SH-SY5Y (cell line): ENCODE measurements around the gene TANC1.

Experiments used
- GATA2 ChIP-seq: IDR thresholded peaks from 2 replicates; pipeline ENCODE4 v1.6.1; 2011; ENCODE audit warnings: mild to moderate bottlenecking, low read depth, low read length
- GATA3 ChIP-seq: IDR thresholded peaks from 2 replicates; pipeline ENCODE4 v1.6.1; 2011; ENCODE audit warnings: low read depth, mild to moderate bottlenecking, low read length, moderate library complexity

DNA sequence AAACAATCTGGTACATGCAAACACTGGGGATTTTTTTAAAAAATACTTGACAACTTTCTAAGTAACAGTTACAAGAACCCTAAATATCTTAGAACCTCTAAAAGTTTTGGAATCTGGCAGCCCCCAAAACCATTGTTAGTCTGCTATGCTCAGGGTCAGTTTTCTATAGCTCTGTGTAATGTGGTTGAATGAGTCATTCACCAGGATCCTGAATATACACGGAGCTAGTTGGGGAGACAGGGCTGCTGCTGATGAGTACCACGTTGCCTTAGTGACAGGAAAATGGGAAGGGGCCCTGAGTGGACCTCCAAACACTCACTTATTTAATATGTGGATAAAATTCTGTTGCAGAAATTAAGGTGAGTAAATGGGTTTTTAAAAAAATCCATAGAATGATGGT is 36.9 kb upstream of the TANC1 start:
- TF ChIP-seq GATA2 (no peak), GATA3 (no peak)
